Activated T-cell treated with anti-CD3 and anti-CD28 coated beads for 24 hours (primary cell): Measurements from ENCODE around the gene ANKRD44.

Experiments used
- DNase-seq: peaks from one replicate; pipeline ENCODE4 v3.0.0-alpha.2; 2020; ENCODE audit warnings: low read depth

ANKRD44 gene

GRCh38 chr2:197237291-197238042, 73.1 kb downstream of the ANKRD44 start:
- DNase-seq, result no peak

DNA sequence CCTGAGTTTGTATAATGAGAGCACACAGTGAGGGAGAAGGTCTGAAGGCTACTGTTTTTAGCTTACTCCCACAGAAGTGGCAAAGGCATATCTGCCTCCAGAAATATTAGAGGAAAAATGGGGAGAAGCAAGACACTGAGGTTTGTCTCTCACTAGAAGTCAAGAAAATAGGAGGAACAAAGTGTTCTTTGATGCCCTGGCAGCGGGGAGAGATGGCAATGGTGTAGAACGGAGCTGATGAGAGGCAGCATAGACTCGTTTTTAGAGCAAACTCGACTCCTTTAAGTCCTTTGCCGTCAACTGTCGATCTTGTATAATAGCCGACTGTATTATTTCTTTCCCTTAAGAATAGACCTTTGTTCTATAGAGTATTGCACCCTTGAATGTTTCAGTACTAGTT, 73.8 kb downstream of the ANKRD44 start:
- DNase-seq, result no peak

DNA sequence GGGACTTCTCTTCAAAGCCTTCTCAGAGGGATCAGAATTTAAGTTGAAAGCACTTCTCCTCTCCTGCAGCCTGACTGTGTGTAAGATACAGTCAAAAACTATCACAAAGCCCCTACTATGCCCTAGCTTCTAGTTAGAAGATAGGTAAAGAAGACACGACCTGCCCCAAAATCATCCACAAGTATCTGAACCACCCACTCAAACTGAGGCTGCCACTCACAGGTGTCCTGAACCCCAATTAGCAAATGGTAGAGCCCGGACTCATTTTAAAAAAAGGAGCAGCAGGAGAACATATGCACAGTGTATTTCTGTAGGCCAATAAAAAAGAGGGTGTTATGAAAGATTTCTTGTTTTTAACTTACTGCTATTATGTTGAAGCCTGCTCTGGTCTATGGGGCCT, 74.4 kb downstream of the ANKRD44 start:
- DNase-seq, result no peak

DNA sequence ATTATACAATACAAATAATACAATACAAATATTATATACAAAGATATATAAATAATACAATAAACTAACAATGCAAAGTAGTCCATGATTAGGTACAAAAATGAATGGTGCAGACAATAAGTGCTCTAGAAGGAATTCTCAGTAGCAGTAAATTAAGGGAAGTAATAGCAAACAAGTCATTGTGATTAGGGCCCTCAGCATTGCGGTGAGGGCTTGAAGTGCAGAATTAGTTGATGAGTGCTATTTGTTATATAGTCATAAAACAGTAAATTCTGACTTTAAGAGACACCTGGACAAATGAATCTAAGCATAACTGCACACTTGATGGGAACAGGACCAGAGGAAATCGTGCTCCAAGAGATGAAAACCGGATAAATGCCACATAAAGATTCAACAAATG, 74.9 kb downstream of the ANKRD44 start:
- no peak for DNase-seq

DNA sequence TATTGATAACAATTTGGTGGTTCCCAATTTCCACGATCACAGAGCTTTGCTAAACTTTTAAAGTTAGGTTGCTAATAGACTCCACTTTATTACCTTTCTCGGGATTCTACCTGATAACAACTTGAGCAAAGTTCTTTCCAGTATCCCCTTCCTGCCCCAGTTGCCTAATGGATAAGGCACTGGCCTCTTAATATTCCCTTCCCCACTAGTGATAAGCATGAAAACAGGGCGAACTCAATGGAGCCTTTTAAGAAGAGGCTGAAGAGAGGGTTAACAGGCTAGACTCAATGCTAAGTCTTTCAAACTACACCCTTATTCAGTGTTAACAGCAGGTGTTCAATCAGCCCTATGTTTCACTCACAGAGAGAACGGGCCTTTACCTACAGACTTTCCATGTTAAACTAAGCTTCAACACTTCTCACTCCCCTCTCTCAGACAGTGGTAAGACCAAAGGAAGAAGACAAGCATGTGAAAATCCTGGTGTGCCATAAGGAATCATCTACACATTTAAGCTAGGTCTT, 75.8 kb downstream of the ANKRD44 start:
- DNase-seq, result no peak

- no peak for DNase-seq
Measured at GRCh38 chr2:197233473-197233872, 77.1 kb downstream of the ANKRD44 start.

DNA sequence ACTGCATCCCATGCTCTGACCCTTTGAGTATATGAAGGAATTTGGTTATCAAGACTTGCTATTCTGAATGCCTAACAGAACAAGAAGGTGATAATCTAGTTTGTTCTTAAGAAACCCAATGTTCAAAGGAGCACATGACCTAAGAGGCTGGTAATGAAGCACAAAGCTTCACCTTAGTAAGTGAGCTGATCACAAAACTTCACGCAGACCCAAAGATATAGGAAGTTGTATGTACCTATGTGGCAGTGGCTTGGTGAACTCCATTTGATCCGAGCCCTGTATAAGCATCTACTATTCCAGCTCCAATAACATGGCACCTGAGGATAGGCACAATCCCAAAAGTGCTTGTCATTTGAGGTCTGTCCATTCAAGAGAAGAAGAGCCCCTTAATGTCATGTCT, 78.6 kb downstream of the ANKRD44 start:
- DNase-seq, result no peak

DNA sequence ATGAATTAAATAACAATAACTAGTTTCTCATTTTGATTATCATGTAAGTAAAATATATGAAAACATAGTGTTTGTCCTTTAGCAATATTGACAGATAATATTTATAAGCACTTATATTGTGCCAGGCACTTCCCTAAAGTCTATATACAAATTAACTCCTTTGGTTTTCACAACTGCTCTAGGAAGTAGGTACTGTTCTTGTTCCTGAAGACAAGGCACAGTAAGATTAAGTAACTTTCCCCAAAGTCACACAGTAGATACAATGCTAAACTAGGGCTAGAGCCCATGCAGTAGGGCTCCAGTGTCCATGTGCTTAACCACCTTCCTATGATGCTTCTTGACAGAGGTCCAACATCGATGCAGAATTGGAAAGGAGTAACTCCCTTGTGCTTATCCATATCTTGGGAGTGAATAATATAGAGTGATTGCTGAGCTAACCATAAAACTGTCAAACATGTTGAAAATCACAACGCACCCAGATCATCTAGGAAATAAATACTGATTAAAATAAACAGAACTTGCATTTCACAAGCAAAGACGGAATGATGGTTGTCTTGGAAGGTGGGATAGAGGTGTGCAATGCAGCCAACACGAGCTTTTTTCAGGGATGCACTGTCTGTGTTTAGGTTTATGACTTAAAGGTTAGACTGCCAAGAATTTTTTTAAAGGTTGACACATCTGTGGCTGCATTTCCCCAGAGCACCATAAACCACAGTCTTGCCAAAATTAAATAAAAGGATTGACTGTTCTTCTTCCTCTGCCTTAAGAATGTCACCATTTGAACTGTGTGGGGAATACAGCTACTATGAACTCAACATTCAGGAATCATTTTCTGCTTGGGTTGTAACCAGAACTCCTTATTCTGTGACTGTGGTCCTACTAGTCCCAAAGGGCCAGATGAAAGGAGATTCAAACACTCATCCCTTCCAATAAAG, 80.8 kb downstream of the ANKRD44 start:
- no peak for DNase-seq

DNA sequence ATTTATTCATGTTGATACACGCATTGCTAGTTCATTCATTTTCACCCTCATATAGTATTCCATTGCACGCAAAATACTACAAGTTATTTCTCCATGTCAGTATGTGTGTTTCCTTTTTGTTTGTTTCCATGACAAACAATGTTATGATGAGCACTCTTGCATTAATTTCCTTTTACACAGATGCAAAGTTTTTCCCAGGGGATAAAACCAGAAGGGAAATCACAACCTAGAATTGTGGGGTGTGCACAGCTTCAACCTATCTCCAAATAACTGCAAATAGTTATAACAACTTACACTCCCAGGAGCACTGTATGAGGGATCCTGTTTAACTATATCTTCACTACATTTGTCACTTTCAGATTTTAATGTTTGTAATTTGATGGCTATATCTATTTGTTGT, 87.1 kb downstream of the ANKRD44 start:
- DNase-seq, result no peak

GRCh38 chr2:197219636-197220035, 90.9 kb downstream of the ANKRD44 start:
- no peak for DNase-seq

DNA sequence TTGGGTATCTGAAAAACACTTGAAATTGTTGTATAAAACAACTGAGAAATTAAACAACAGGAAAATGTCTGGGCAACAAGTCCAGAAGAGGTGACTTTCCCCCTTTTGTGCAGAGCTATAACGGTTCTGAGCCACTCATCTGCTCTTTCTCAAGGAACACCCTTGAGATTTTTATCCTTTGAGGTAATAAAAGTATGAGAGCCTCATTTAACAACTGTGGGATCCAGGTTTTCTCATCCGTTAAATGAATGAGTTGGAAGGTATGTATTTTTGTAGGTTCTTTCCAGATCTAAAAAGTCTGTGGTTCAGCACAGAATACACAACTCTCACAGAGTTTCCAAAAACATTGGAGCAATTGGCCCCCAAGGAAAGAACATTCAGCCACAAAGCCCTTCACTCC, 93.0 kb downstream of the ANKRD44 start:
- no peak for DNase-seq

DNA sequence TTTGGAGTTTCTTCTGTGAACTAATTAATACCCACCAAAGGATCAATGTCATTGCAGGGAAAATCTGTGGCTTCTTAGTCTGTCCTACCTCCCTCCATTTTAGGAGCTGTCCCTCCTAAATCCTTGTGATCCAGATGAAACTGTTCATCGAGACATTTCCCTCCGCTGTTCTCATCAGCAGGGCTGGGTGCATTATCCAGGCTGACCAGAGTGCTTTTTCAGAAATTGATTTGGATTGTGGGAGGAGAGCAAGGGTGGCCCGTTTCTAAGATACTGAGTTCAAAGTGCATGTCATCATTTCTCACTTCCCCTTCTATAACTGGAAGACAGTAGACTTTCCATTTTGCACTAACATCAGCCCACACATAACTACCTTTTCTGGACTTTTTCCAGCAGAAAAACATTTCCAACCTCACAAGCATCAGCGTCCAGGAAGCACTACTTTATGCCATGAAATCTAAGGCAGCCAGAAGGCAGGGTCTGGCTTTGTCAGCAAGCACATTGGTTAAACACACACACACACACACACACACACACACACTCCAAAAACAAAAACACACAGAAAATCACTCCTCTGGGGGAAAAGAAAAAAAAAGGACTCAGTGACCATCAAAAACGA, 94.1 kb downstream of the ANKRD44 start:
- DNase-seq, result no peak

DNA sequence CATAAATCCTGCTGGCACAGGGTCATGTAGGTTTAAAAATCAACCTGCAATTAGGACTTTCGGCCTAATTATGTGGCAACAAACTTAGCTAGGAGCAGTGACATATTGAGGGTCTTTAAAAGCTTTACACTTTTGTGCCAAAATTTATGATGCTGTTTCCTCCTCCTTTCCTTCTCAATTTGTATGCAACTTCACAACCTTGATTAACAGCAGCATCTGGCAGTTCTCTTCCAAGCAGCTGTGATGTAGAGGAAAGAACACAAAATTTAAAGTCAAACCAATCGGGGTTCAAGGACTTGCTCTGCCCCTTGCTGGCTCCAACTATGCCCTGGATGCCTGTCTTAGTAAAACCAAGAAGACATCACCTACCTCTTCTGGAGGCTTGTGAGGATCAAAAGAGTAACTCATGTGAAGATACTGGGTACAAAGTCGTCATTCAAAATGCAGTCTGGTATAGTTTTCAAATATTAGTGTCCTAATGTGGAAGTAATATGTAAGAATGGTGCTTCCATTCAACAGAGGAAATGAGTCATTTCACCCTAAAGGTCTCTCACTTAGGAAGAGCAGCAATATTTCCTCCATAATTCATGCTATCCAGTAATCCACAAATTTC, 94.7 kb downstream of the ANKRD44 start:
- DNase-seq, result no peak

DNA sequence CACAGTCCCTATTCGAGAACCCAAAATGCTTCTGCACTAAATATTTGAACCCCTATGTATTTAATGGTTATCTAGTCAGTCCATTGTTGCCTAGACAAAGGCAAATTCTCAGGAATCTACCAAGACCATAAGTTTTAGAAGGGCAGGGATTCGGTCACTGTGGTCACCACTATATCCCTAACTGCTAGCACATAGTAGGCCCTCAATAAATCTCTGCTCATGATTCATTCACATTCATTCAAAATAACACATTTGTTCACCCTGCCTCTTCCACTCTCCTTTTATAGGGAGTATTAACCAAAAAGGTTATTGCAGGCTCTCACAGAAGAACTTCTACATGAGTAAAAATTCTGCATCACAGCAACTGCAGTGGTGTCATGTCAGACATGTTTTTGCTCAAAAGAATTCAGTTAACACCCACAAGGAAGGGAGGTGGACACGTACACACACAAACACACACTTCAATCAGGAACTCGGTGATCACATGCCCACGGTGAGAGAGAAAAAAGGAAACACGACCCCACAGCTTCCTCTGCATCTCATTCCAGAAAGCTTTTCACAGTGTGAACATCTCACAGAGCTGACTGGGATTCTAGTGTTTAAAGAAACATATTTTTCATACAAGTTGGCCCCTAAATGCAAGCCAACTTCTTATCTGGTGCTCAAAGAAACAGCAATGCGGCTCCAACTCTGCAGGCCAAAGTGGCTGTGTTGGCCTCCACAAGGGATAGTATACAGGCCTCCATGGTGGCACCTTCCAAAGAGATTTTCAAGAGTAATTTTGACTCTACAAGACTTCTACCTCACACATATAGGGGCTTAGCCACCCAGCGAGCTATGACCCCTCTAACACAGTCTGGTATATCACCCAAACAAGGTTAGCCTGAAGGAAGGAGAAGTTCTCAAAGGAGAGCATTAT, 98.0 kb downstream of the ANKRD44 start:
- DNase-seq, result no peak

DNA sequence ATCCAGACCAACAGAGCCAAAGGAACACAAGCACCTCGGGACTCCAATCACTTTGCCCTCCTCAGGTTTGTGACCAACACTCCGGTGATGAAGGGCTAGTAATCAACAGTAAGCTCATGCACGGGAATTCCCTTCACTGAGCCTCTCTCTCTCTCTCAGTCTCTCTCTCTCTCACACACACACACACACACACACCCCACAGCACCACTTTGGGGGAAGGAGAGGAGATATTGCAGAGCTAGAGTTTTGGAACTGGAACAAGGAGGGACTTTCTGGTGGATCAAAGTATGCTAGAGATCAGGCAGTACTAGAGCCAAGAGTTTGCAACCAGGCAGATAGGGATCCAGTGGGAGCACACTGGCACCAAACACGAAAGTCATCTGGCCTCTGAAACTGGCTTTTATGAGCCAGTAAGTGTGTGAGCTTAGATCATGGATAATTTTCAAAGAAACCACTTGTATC, 98.7 kb downstream of the ANKRD44 start:
- peak; percentile 35 for DNase-seq

- no peak for DNase-seq
Measured at GRCh38 chr2:197210430-197210829, 100.2 kb downstream of the ANKRD44 start.

GRCh38 chr2:197209742-197210408, 100.7 kb downstream of the ANKRD44 start:
- DNase-seq, result peak; percentile 51

- no peak for DNase-seq
Measured at GRCh38 chr2:197209246-197209645, 101.3 kb downstream of the ANKRD44 start.

GRCh38 chr2:197208841-197209240, 101.7 kb downstream of the ANKRD44 start:
- DNase-seq, result no peak

GRCh38 chr2:197208024-197208423, 102.6 kb downstream of the ANKRD44 start:
- DNase-seq, result no peak
